ENCODE measurements around the gene ABCB9. TPM values are rescaled to one million over a fixed set of nuclear protein-coding genes. Genes with fewer than 3 reads are reported as not detected.
"Not testable (repeated sequence)": the region's sequence is repeated elsewhere in the genome, so short reads cannot be mapped to it uniquely, and the experiment has no call there.

ABCB9 gene
- total RNA-seq, 1 donor from 2014 or later: 11.6 TPM

GRCh38 chr12:122909442-122910288, 56.6 kb downstream of the ABCB9 start:
- FAIRE-seq (no peak), DNase-seq (ENCODE audit: low read depth) (no peak)
- Histone ChIP-seq H2AFZ (ENCODE audit: low read depth, low read length) (peak overlapping the region; percentile 50), H3K9ac (ENCODE audit: low read length) (no peak overlapping the region), H3K79me2 (ENCODE audit: insufficient read depth, low read length) (no peaks in the 10 kb centered on the region), H3K9me3 (ENCODE audit: insufficient read depth, low read depth, low read length) (no peaks in the 10 kb centered on the region), H4K20me1 (ENCODE audit: insufficient read depth, low read length) (no peaks in the 10 kb centered on the region), H3K27me3 (ENCODE audit: insufficient read depth, low read length) (no peaks in the 10 kb centered on the region), H3K4me1 (ENCODE audit: insufficient read depth, low read length) (no peaks in the 10 kb centered on the region), H3K4me2 (ENCODE audit: low read length) (no peak overlapping the region), H3K27ac (ENCODE audit: low read depth, low read length) (no peak overlapping the region), H3K4me3 (ENCODE audit: insufficient read depth, low read depth, low read length) (no peak overlapping the region), H3K36me3 (ENCODE audit: insufficient read depth, low read length) (no peaks in the 10 kb centered on the region)
- no peaks in the 10 kb centered on the region for H3K9me3 Mint-ChIP-seq (ENCODE audit: unreplicated experiment)
- H3K36me3 Mint-ChIP-seq (ENCODE audit: low read depth, unreplicated experiment): no peaks in the 10 kb centered on the region
- no peak overlapping the region for H3K27ac Mint-ChIP-seq (ENCODE audit: unreplicated experiment)
- peaks cover 2% of the 10 kb centered on the region for H3K27me3 Mint-ChIP-seq (ENCODE audit: low read depth, unreplicated experiment)
- peaks cover 8% of the 10 kb centered on the region for H3K4me1 Mint-ChIP-seq (ENCODE audit: low read depth, unreplicated experiment)
- no peak for TF ChIP-seq EZH2 (IDR thresholded peaks at IDR 0.05; ENCODE audit: insufficient read depth, low read length)
- TF ChIP-seq, protein P1, sequence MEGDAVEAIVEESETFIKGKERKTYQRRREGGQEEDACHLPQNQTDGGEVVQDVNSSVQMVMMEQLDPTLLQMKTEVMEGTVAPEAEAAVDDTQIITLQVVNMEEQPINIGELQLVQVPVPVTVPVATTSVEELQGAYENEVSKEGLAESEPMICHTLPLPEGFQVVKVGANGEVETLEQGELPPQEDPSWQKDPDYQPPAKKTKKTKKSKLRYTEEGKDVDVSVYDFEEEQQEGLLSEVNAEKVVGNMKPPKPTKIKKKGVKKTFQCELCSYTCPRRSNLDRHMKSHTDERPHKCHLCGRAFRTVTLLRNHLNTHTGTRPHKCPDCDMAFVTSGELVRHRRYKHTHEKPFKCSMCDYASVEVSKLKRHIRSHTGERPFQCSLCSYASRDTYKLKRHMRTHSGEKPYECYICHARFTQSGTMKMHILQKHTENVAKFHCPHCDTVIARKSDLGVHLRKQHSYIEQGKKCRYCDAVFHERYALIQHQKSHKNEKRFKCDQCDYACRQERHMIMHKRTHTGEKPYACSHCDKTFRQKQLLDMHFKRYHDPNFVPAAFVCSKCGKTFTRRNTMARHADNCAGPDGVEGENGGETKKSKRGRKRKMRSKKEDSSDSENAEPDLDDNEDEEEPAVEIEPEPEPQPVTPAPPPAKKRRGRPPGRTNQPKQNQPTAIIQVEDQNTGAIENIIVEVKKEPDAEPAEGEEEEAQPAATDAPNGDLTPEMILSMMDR (IDR thresholded peaks at IDR 0.05; ENCODE audit: insufficient read depth, low read depth, low read length): no peak
- H3K4me3 Mint-ChIP-seq (ENCODE audit: unreplicated experiment): no peak overlapping the region

GRCh38 chr12:122908915-122909314, 57.3 kb downstream of the ABCB9 start:
- no peak overlapping the region for H3K27ac ChIP-seq (ENCODE audit: low read depth, low read length)
- H3K9ac ChIP-seq (ENCODE audit: low read length): no peak overlapping the region
- no peaks in the 10 kb centered on the region for H3K27me3 ChIP-seq (ENCODE audit: insufficient read depth, low read length)
- H4K20me1 ChIP-seq (ENCODE audit: insufficient read depth, low read length): no peaks in the 10 kb centered on the region
- Mint-ChIP-seq H3K27me3 (ENCODE audit: low read depth, unreplicated experiment) (peaks cover 2% of the 10 kb centered on the region), H3K4me3 (ENCODE audit: unreplicated experiment) (no peak overlapping the region), H3K4me1 (ENCODE audit: low read depth, unreplicated experiment) (peaks cover 8% of the 10 kb centered on the region), H3K9me3 (ENCODE audit: unreplicated experiment) (no peaks in the 10 kb centered on the region), H3K27ac (ENCODE audit: unreplicated experiment) (no peak overlapping the region), H3K36me3 (ENCODE audit: low read depth, unreplicated experiment) (no peaks in the 10 kb centered on the region)
- no peak overlapping the region for H3K4me3 ChIP-seq (ENCODE audit: insufficient read depth, low read depth, low read length)
- H3K4me2 ChIP-seq (ENCODE audit: low read length): no peak overlapping the region
- H2AFZ ChIP-seq (ENCODE audit: low read depth, low read length): no peak overlapping the region
- H3K79me2 ChIP-seq (ENCODE audit: insufficient read depth, low read length): no peaks in the 10 kb centered on the region
- no peak for DNase-seq (ENCODE audit: low read depth)
- no peaks in the 10 kb centered on the region for H3K9me3 ChIP-seq (ENCODE audit: insufficient read depth, low read depth, low read length)
- FAIRE-seq: no peak
- no peaks in the 10 kb centered on the region for H3K4me1 ChIP-seq (ENCODE audit: insufficient read depth, low read length)
- TF ChIP-seq, protein P1 (IDR thresholded peaks at IDR 0.05; ENCODE audit: insufficient read depth, low read depth, low read length): no peak
- H3K36me3 ChIP-seq (ENCODE audit: insufficient read depth, low read length): no peaks in the 10 kb centered on the region

GRCh38 chr12:122905258-122905657, 61.0 kb downstream of the ABCB9 start:
- not testable (repeated sequence) for H3K9me3 ChIP-seq (ENCODE audit: insufficient read depth, low read depth, low read length); H3K4me2 ChIP-seq (ENCODE audit: low read length); H3K4me3 Mint-ChIP-seq (ENCODE audit: unreplicated experiment); H3K9me3 Mint-ChIP-seq (ENCODE audit: unreplicated experiment); DNase-seq (ENCODE audit: low read depth); H3K4me3 ChIP-seq (ENCODE audit: insufficient read depth, low read depth, low read length); H3K4me1 ChIP-seq (ENCODE audit: insufficient read depth, low read length); H3K27me3 Mint-ChIP-seq (ENCODE audit: low read depth, unreplicated experiment); H3K27ac ChIP-seq (ENCODE audit: low read depth, low read length); FAIRE-seq; H4K20me1 ChIP-seq (ENCODE audit: insufficient read depth, low read length); H3K36me3 ChIP-seq (ENCODE audit: insufficient read depth, low read length); H3K36me3 Mint-ChIP-seq (ENCODE audit: low read depth, unreplicated experiment); H3K4me1 Mint-ChIP-seq (ENCODE audit: low read depth, unreplicated experiment); H3K79me2 ChIP-seq (ENCODE audit: insufficient read depth, low read length); H3K27ac Mint-ChIP-seq (ENCODE audit: unreplicated experiment); H2AFZ ChIP-seq (ENCODE audit: low read depth, low read length); H3K9ac ChIP-seq (ENCODE audit: low read length); H3K27me3 ChIP-seq (ENCODE audit: insufficient read depth, low read length)
